SK-N-SH (cell line): Measurements from ENCODE around the gene CPB2. TPM values are rescaled to one million over a fixed set of nuclear protein-coding genes. Genes with fewer than 3 reads are reported as not detected.

Experiments used
- CTCF ChIA-PET: fragments of 300-600, 350-600 bp; formaldehyde crosslinking; extraction: SDS; loops from one replicate; lab custom pipeline; 2021; lab: Yijun Ruan, JAX
- POLR2A ChIA-PET: fragments of 350-600 bp; sonication (Branson Sonifier 250); formaldehyde crosslinking; extraction: SDS; loops from one replicate; lab custom pipeline; 2020; ENCODE audit warnings: antibody characterized with exemption, inconsistent platforms; lab: Yijun Ruan, JAX
- DNase-seq: peaks from one replicate; pipeline ENCODE4 v3.0.0; 2012
- H2AFZ ChIP-seq: fragments of 200-600 bp; sonication (generic); 2 replicates; pipeline ENCODE4 v1.8.1; 2016; ENCODE audit warnings: antibody characterized with exemption, mild to moderate bottlenecking, low read depth
- H3F3A ChIP-seq: fragments of 200-600 bp; sonication (generic); replicated peaks from 2 replicates; pipeline ENCODE3; 2016; ENCODE audit warnings: antibody characterized with exemption, mild to moderate bottlenecking; ENCODE audit not compliant: insufficient read depth
- H3K27ac ChIP-seq, 2 experiments: fragments of 200-500 bp in 1 of 2; fragments of 200-600 bp in 1 of 2; sonication (Bioruptor generic) in 1 of 2; sonication (generic), shearing (Covaris generic) in 1 of 2; 2 replicates each; pipeline versions ENCODE4 v1.5.1 to v1.6.1; 2014 to 2016; ENCODE audit warnings: low read depth in 2 of 2, inconsistent platforms in 1 of 2, low read length in 1 of 2, mild to moderate bottlenecking in 1 of 2, mixed read lengths in 1 of 2
- H3K27me3 ChIP-seq: fragments of 200-600 bp; sonication (generic), shearing (Covaris generic); 2 replicates; pipeline ENCODE4 v1.6.1; 2016; ENCODE audit warnings: mixed run types; ENCODE audit not compliant: insufficient read depth
- H3K36me3 ChIP-seq, 2 experiments: fragments of 200-500 bp in 1 of 2; fragments of 200-600 bp in 1 of 2; sonication (Bioruptor generic) in 1 of 2; sonication (generic) in 1 of 2; replicated peaks in 1 of 2; 2 replicates each; pipeline versions ENCODE3 to v1.5.1; 2014 to 2016; ENCODE audit warnings: low read length in 1 of 2, mild to moderate bottlenecking in 1 of 2; ENCODE audit not compliant: insufficient read depth in 2 of 2, control insufficient read depth in 1 of 2
- H3K4me1 ChIP-seq, 2 experiments: fragments of 200-500 bp in 1 of 2; fragments of 200-600 bp in 1 of 2; sonication (Bioruptor generic) in 1 of 2; sonication (generic), shearing (Covaris generic) in 1 of 2; 2 replicates each; pipeline versions ENCODE4 v1.5.1 to v1.6.1; 2014 to 2016; ENCODE audit warnings: low read depth in 1 of 2, low read length in 1 of 2, mixed run types in 1 of 2; ENCODE audit not compliant: insufficient read depth in 2 of 2, control insufficient read depth in 1 of 2
- H3K4me2 ChIP-seq: fragments of 200-600 bp; sonication (generic), shearing (Covaris generic); 2 replicates; pipeline ENCODE4 v1.6.1; 2017; ENCODE audit warnings: mixed run types
- H3K4me3 ChIP-seq, 2 experiments: fragments of 200-500 bp in 1 of 2; fragments of 200-600 bp in 1 of 2; sonication (Bioruptor generic) in 1 of 2; sonication (generic), shearing (Covaris generic) in 1 of 2; 2 replicates each; pipeline versions ENCODE4 v1.5.1 to v1.8.1; 2014 to 2016; ENCODE audit warnings: low read depth in 2 of 2, inconsistent platforms in 1 of 2, low read length in 1 of 2, mild to moderate bottlenecking in 1 of 2, mixed read lengths in 1 of 2, moderate library complexity in 1 of 2
- H3K79me2 ChIP-seq: fragments of 200-600 bp; sonication (generic); 2 replicates; pipeline ENCODE4 v1.8.1; 2017; ENCODE audit warnings: mild to moderate bottlenecking; ENCODE audit not compliant: insufficient read depth
- H3K9ac ChIP-seq: fragments of 200-600 bp; sonication (generic); 2 replicates; pipeline ENCODE4 v1.6.1; 2017; ENCODE audit warnings: mixed run types
- H3K9me2 ChIP-seq: fragments of 200-600 bp; sonication (generic); 2 replicates; pipeline ENCODE4 v1.6.1; 2017; ENCODE audit warnings: mixed run types
- H3K9me3 ChIP-seq: fragments of 200-600 bp; sonication (generic); 2 replicates; pipeline ENCODE4 v1.6.1; 2017; ENCODE audit warnings: mixed run types, mild to moderate bottlenecking, moderate library complexity
- H4K20me1 ChIP-seq: fragments of 200-600 bp; sonication (generic); 2 replicates; pipeline ENCODE4 v1.6.1; 2017; ENCODE audit warnings: mild to moderate bottlenecking, mixed run types; ENCODE audit not compliant: insufficient read depth
- CTCF ChIP-seq: fragments of 200-600 bp; sonication (generic); IDR thresholded peaks from 2 replicates; pipeline ENCODE4 v1.6.1; 2017; ENCODE audit warnings: antibody characterized with exemption, mild to moderate bottlenecking, moderate library complexity
- EP300 ChIP-seq, 2 experiments: IDR thresholded peaks; 2 replicates each; pipeline versions ENCODE4 v1.4.0 to v1.6.1; 2012; ENCODE audit warnings: borderline replicate concordance in 1 of 2, low read depth in 1 of 2, low read length in 1 of 2
- FOXJ3 ChIP-seq: sonication (generic); formaldehyde crosslinking; IDR thresholded peaks from 2 replicates; pipeline ENCODE4 v1.5.1; 2020; ENCODE audit warnings: mild to moderate bottlenecking, missing genetic modification reagents
- FOXM1 ChIP-seq: IDR thresholded peaks from 2 replicates; pipeline ENCODE4 v1.4.0; 2012; ENCODE audit warnings: low read depth, mild to moderate bottlenecking
- GABPA ChIP-seq: IDR thresholded peaks from 2 replicates; pipeline ENCODE4 v1.4.0; 2012; ENCODE audit warnings: low read depth, mild to moderate bottlenecking
- GATA2 ChIP-seq: sonication (generic); formaldehyde crosslinking; IDR thresholded peaks from 2 replicates; pipeline ENCODE4 v1.5.0; 2020; ENCODE audit warnings: mild to moderate bottlenecking, missing genetic modification reagents
- IRF3 ChIP-seq: fragments of 150-350 bp; IDR thresholded peaks from 2 replicates; pipeline ENCODE4 v1.6.1; 2016; ENCODE audit warnings: mild to moderate bottlenecking, low read depth, low read length
- MXI1 ChIP-seq: IDR thresholded peaks from 2 replicates; pipeline ENCODE4 v1.6.1; 2012; ENCODE audit warnings: mild to moderate bottlenecking, low read depth, low read length, improper control_type of control experiment
- NRF1 ChIP-seq: IDR thresholded peaks from 2 replicates; pipeline ENCODE4 v1.6.1; 2012; ENCODE audit warnings: low read depth, mild to moderate bottlenecking, low read length
- PBX3 ChIP-seq: IDR thresholded peaks from 2 replicates; pipeline ENCODE4; 2012
- RAD21 ChIP-seq: IDR thresholded peaks from 2 replicates; pipeline ENCODE4 v1.6.1; 2012; ENCODE audit warnings: mild to moderate bottlenecking, low read length
- RFX5 ChIP-seq: IDR thresholded peaks from 2 replicates; pipeline ENCODE4 v1.6.1; 2012; ENCODE audit warnings: mild to moderate bottlenecking, improper control_type of control experiment, low read length
- RXRA ChIP-seq: IDR thresholded peaks from 2 replicates; pipeline ENCODE4 v1.4.0; 2012; ENCODE audit warnings: low read depth, mild to moderate bottlenecking, borderline replicate concordance
- SMC3 ChIP-seq: IDR thresholded peaks from 2 replicates; pipeline ENCODE4 v1.6.1; 2012; ENCODE audit warnings: low read depth, low read length, improper control_type of control experiment
- TAF1 ChIP-seq: IDR thresholded peaks from 2 replicates; pipeline ENCODE4 v1.6.1; 2012; ENCODE audit warnings: low read depth, mild to moderate bottlenecking, low read length, moderate library complexity, borderline replicate concordance
- TEAD4 ChIP-seq: IDR thresholded peaks from 2 replicates; pipeline ENCODE4 v1.4.0; 2012; ENCODE audit warnings: mild to moderate bottlenecking, borderline replicate concordance; ENCODE audit not compliant: insufficient read depth
- USF2 ChIP-seq: fragments of 150-350 bp; IDR thresholded peaks from 2 replicates; pipeline ENCODE4 v1.6.1; 2017; ENCODE audit warnings: antibody characterized with exemption, low read length, low read depth, borderline replicate concordance
- whole genome bisulfite sequencing: methylation state at CpG from one replicate; pipeline ENCODE4 v1.1.6; 2017; ENCODE audit warnings: low lambda C conversion rate; 5-methylcytosine and 5-hydroxymethylcytosine counted together
- polyA plus RNA-seq, 3 experiments: library from polyadenylated mRNA; depleted of rRNA; stranded (reverse); fragments of >200 nt; gene quantifications; 2 replicates each; pipeline ENCODE4 v1.2.3, GENCODE V29; 2012

Gene CPB2
- polyA plus RNA-seq, 1 of the 3 experiments (the other 2 are of a cell fraction) = not detected

- ChIA-PET POLR2A (no interaction called here), CTCF (no interaction called here)
- H3K27ac ChIP-seq = no peak overlapping the region
- peaks cover 0 to 5% of the 10 kb centered on the region in 2 experiments; a peak in 2 of 4 replicates for H3K4me1 ChIP-seq
- H3K79me2 ChIP-seq = peaks cover 86% of the 10 kb centered on the region
- H4K20me1 ChIP-seq = peaks cover 31% of the 10 kb centered on the region; the same call in 1 of the 2 replicates
- no peak for TF ChIP-seq PBX3
- no peak for TF ChIP-seq FOXM1
- TF ChIP-seq EP300 (IDR thresholded peaks at IDR 0.05; ENCODE audit: borderline replicate concordance in 1 of 2, low read depth in 1 of 2, low read length in 1 of 2) = no peak
- no peak for TF ChIP-seq TEAD4
- no peak for TF ChIP-seq FOXJ3 (CRISPR knock-in tag)
- no peak for TF ChIP-seq CTCF
- TF ChIP-seq SMC3 = no peak
- TF ChIP-seq RFX5 = no peak
- TF ChIP-seq NRF1 = no peak
- TF ChIP-seq GABPA = no peak
- no peak for TF ChIP-seq USF2
- no peak for TF ChIP-seq MXI1
- no peak for TF ChIP-seq TAF1
- TF ChIP-seq IRF3 = no peak
- no peak for TF ChIP-seq GATA2 (CRISPR knock-in tag)
- TF ChIP-seq RXRA = no peak
- no peak for TF ChIP-seq RAD21
- no peaks in the 10 kb centered on the region for H3K27me3 ChIP-seq
- peaks cover 10% of the 10 kb centered on the region for H3F3A ChIP-seq
- DNase-seq = no peak
- no peak overlapping the region for H2AFZ ChIP-seq
- no peaks in the 10 kb centered on the region for H3K9me3 ChIP-seq
- WGBS = 85% methylated on average over 2 of the region's 2 CpGs
- H3K4me2 ChIP-seq = no peak overlapping the region
- no peak overlapping the region for H3K4me3 ChIP-seq
- no peaks in the 10 kb centered on the region for H3K9me2 ChIP-seq
- peaks cover 32 to 34% of the 10 kb centered on the region in 2 experiments for H3K36me3 ChIP-seq
- H3K9ac ChIP-seq = no peak overlapping the region
Observed at GRCh38 chr13:46045424-46045823, 59.4 kb downstream of the CPB2 start.
